Panc1 (cell line): Measurements from ENCODE around the gene TSPAN31. TPM values are rescaled to one million over a fixed set of nuclear protein-coding genes. Genes with fewer than 3 reads are reported as not detected.

Experiments used
- ATAC-seq: fragments of 200-7000 bp; cut with Tn5 transposase; 2 replicates; pipeline ENCODE4 v1.9.1; 2020; ENCODE audit warnings: mild to moderate bottlenecking, moderate library complexity
- BruUV-seq: library from RNA; stranded (reverse); fragments of 400-500 nt; replicated peaks from 2 replicates; lab custom pipeline; 2021; lab: Mats Ljungman, UMichigan
- CTCF ChIA-PET: fragments of 300-600 bp; sonication (Branson Sonifier 250); formaldehyde crosslinking; loops from one replicate; lab custom pipeline; 2022; ENCODE audit warnings: antibody characterized with exemption; lab: Charles Lee
- POLR2A ChIA-PET: fragments of 300-600 bp; sonication (Branson Sonifier 250); formaldehyde crosslinking; loops from one replicate; lab custom pipeline; 2022; ENCODE audit warnings: antibody characterized with exemption; lab: Charles Lee
- DNase-seq: peaks from one replicate; pipeline ENCODE4 v3.0.0-alpha.2; 2010; ENCODE audit warnings: low read depth, low spot score
- H3K27ac ChIP-seq: 2 replicates; pipeline ENCODE4 v1.5.1; 2011; ENCODE audit warnings: mild to moderate bottlenecking, low read length, inconsistent platforms
- H3K27me3 ChIP-seq: fragments of 200-500 bp; sonication (Bioruptor generic); 2 replicates; pipeline ENCODE4 v1.6.0; 2014; ENCODE audit warnings: low read length, inconsistent platforms; ENCODE audit not compliant: control insufficient read depth, insufficient read depth
- H3K36me3 ChIP-seq: fragments of 200-500 bp; sonication (Bioruptor generic); 2 replicates; pipeline ENCODE4 v1.5.1; 2014; ENCODE audit warnings: inconsistent platforms, mild to moderate bottlenecking, low read length, moderate library complexity; ENCODE audit not compliant: control insufficient read depth, insufficient read depth
- H3K4me1 ChIP-seq: 2 replicates; pipeline ENCODE4 v1.5.1; 2011; ENCODE audit warnings: inconsistent platforms, mild to moderate bottlenecking, low read length, moderate library complexity; ENCODE audit not compliant: control insufficient read depth, insufficient read depth
- H3K4me3 ChIP-seq, 2 experiments: 2 replicates each; pipeline ENCODE4 v1.5.1; 2011 to 2012; ENCODE audit warnings: low read depth in 2 of 2, low read length in 2 of 2, mild to moderate bottlenecking in 2 of 2, inconsistent platforms in 1 of 2, moderate library complexity in 1 of 2
- H3K9me3 ChIP-seq: fragments of 200-500 bp; sonication (Bioruptor generic); 2 replicates; pipeline ENCODE4 v1.5.1; 2014; ENCODE audit warnings: low read depth, mild to moderate bottlenecking, inconsistent platforms, low read length, moderate library complexity; ENCODE audit not compliant: control insufficient read depth, insufficient read depth
- CTCF ChIP-seq: fragments of 450-650 bp; IDR thresholded peaks from 2 replicates; pipeline ENCODE4 v1.5.1; 2017; ENCODE audit warnings: mild to moderate bottlenecking
- POLR2AphosphoS5 ChIP-seq: IDR thresholded peaks from 2 replicates; pipeline ENCODE4 v1.6.1; 2012; ENCODE audit warnings: mild to moderate bottlenecking, low read depth, low read length, moderate library complexity
- REST ChIP-seq, 2 experiments: IDR thresholded peaks; 2 replicates each; pipeline ENCODE4 v1.6.1; 2011 to 2012; ENCODE audit warnings: low read depth in 2 of 2, control low read depth in 1 of 2, low read length in 1 of 2, mild to moderate bottlenecking in 1 of 2, moderate library complexity in 1 of 2; ENCODE audit not compliant: insufficient read depth in 1 of 2
- SIN3A ChIP-seq: IDR thresholded peaks from 2 replicates; pipeline ENCODE4 v1.6.1; 2012; ENCODE audit warnings: low read depth, mild to moderate bottlenecking, low read length, moderate library complexity, borderline replicate concordance; ENCODE audit not compliant: insufficient read depth
- TCF7L2 ChIP-seq: IDR thresholded peaks from 2 replicates; pipeline ENCODE4 v1.6.1; 2011; ENCODE audit warnings: mild to moderate bottlenecking, low read depth, low read length, inconsistent platforms
- in situ Hi-C: cut with HindIII; loops from 2 replicates; pipeline ENCODE4 v1.10.0; 2016; ENCODE audit warnings: low sequenced_read_pairs, low pct_unique_long_range_greater_than_20kb
- intact Hi-C: fragments of 100-400 bp; cut with micrococcal nuclease; formaldehyde crosslinking; loops from one replicate; pipeline ENCODE4 v1.10.0; 2022; ENCODE audit not compliant: unreplicated experiment
- total RNA-seq: library from RNA; stranded (reverse); gene quantifications from one replicate; pipeline ENCODE4 v1.2.1, GENCODE V29; 2021; ENCODE audit not compliant: unreplicated experiment

The TSPAN31 gene
- total RNA-seq, 1 experiment from 2014 or later = 17.5 TPM

- H3K27ac ChIP-seq = no peak overlapping the region
- POLR2A ChIA-PET = no interaction called here
- no peak overlapping the region for H3K4me3 ChIP-seq
- no peaks in the 10 kb centered on the region for H3K36me3 ChIP-seq
- intact Hi-C loops (no loop called here), in situ Hi-C loops (no loop called here)
- no peaks in the 10 kb centered on the region for H3K9me3 ChIP-seq
- ATAC-seq (no peak), DNase-seq (no peak)
- no peak for TF ChIP-seq REST (IDR thresholded peaks at IDR 0.05; ENCODE audit: insufficient read depth in 1 of 2, low read depth in 2 of 2, low read length in 1 of 2)
- no peak for TF ChIP-seq TCF7L2
- no peak for TF ChIP-seq POLR2AphosphoS5
- TF ChIP-seq CTCF = no peak
- no peak for TF ChIP-seq SIN3A
- no peaks in the 10 kb centered on the region for H3K27me3 ChIP-seq
- H3K4me1 ChIP-seq = no peaks in the 10 kb centered on the region
- BruUV-seq = no TSS peak
- CTCF ChIA-PET = no interaction called here
Observed at GRCh38 chr12:57707250-57707649, 37.6 kb upstream of the TSPAN31 start.

- TF ChIP-seq SIN3A (no peak), POLR2AphosphoS5 (no peak), TCF7L2 (no peak), REST (IDR thresholded peaks at IDR 0.05; ENCODE audit: insufficient read depth in 1 of 2, low read depth in 2 of 2, low read length in 1 of 2) (no peak), CTCF (no peak)
- Histone ChIP-seq H3K4me3 (no peak overlapping the region), H3K36me3 (no peaks in the 10 kb centered on the region), H3K9me3 (no peaks in the 10 kb centered on the region), H3K27ac (no peak overlapping the region), H3K4me1 (no peaks in the 10 kb centered on the region), H3K27me3 (no peaks in the 10 kb centered on the region)
- intact Hi-C loops (no loop called here), in situ Hi-C loops (no loop called here)
- DNase-seq (no peak), ATAC-seq (no peak)
- BruUV-seq = no TSS peak
- POLR2A ChIA-PET = no interaction called here
- CTCF ChIA-PET = interaction anchor here (0.7 kb wide), 1 partner anchor 85 kb away, joined by 3 read pairs; no protein-coding TSS in a partner anchor
Observed at GRCh38 chr12:57708296-57708695, 36.5 kb upstream of the TSPAN31 start.
